Tibial nerve (tissue), 4 donors: ENCODE results near the gene SPTB.

Experiments
- CTCF ChIP-seq, 5 experiments: fragments of 200-600 bp in 3 of 5; fragments of 450-650 bp in 2 of 5; sonication (generic) in 3 of 5; IDR thresholded peaks; one replicate each; pipeline ENCODE4 v1.5.1; 2016 to 2019; ENCODE audit warnings: antibody characterized with exemption in 5 of 5, mild to moderate bottlenecking in 3 of 5, moderate library complexity in 2 of 5
- EP300 ChIP-seq, 2 donors: sonication (generic); formaldehyde crosslinking; IDR thresholded peaks; one replicate each; pipeline ENCODE4 v1.6.1; 2017; ENCODE audit warnings: antibody characterized with exemption in 2 of 2, mild to moderate bottlenecking in 1 of 2
- POLR2A ChIP-seq, 2 donors: fragments of 450-650 bp; IDR thresholded peaks; one replicate each; pipeline ENCODE4 v1.6.1; 2017; ENCODE audit warnings: antibody characterized with exemption in 2 of 2, mild to moderate bottlenecking in 2 of 2, moderate library complexity in 2 of 2

GRCh38 chr14:64789696-64790095 is 90.0 kb downstream of the SPTB start:
- TF ChIP-seq CTCF (IDR thresholded peaks at IDR 0.05) = no peak
- TF ChIP-seq POLR2A (IDR thresholded peaks at IDR 0.05) = no peak
- TF ChIP-seq EP300 (IDR thresholded peaks at IDR 0.05) = no peak
